Astrocyte (in vitro differentiated cells and primary cell): ENCODE measurements around the gene PMAIP1. TPM values are rescaled to one million over a fixed set of nuclear protein-coding genes. Genes with fewer than 3 reads are reported as not detected.
"Not testable (repeated sequence)": the region's sequence is repeated elsewhere in the genome, so short reads cannot be mapped to it uniquely, and the experiment has no call there.

Source experiments
- DNase-seq: peaks from one replicate; pipeline ENCODE4 v3.0.0-alpha.2; 2010; ENCODE audit warnings: low read depth
- FAIRE-seq: peaks from 2 replicates; lab custom pipeline; 2011; peaks lifted over from hg19 to GRCh38; lab: Jason Lieb, UNC
- H2AFZ ChIP-seq: 2 replicates; pipeline ENCODE4 v1.6.0; 2012; ENCODE audit warnings: low read depth, low read length, inconsistent platforms
- H3K27ac ChIP-seq: 2 replicates; pipeline ENCODE4 v1.5.1; 2011; ENCODE audit warnings: low read depth, low read length, inconsistent platforms
- H3K27me3 ChIP-seq: 2 replicates; pipeline ENCODE4 v1.6.0; 2011; ENCODE audit warnings: low read length, inconsistent platforms; ENCODE audit not compliant: insufficient read depth
- H3K36me3 ChIP-seq: 2 replicates; pipeline ENCODE4 v1.5.1; 2011; ENCODE audit warnings: low read length, inconsistent platforms; ENCODE audit not compliant: insufficient read depth
- H3K4me1 ChIP-seq: 2 replicates; pipeline ENCODE4 v1.5.1; 2011; ENCODE audit warnings: low read length, inconsistent platforms; ENCODE audit not compliant: insufficient read depth
- H3K4me2 ChIP-seq: 2 replicates; pipeline ENCODE4 v1.6.0; 2012; ENCODE audit warnings: low read length, inconsistent platforms
- H3K4me3 ChIP-seq: 2 replicates; pipeline ENCODE4 v1.5.1; 2011; ENCODE audit warnings: low read depth, mild to moderate bottlenecking, low read length, inconsistent platforms; ENCODE audit not compliant: insufficient read depth
- H3K79me2 ChIP-seq: 2 replicates; pipeline ENCODE4 v1.6.0; 2012; ENCODE audit warnings: mild to moderate bottlenecking, low read length, inconsistent platforms; ENCODE audit not compliant: insufficient read depth
- H3K9ac ChIP-seq: 2 replicates; pipeline ENCODE4 v1.6.0; 2012; ENCODE audit warnings: mild to moderate bottlenecking, low read length, inconsistent platforms
- H3K9me3 ChIP-seq: 2 replicates; pipeline ENCODE4 v1.5.1; 2012; ENCODE audit warnings: low read depth, mild to moderate bottlenecking, low read length, inconsistent platforms; ENCODE audit not compliant: insufficient read depth
- H4K20me1 ChIP-seq: 2 replicates; pipeline ENCODE4 v1.6.0; 2012; ENCODE audit warnings: low read length, inconsistent platforms; ENCODE audit not compliant: insufficient read depth
- H3K27ac Mint-ChIP-seq: one replicate; pipeline ENCODE4 v1.8.0; 2021; ENCODE audit warnings: mild to moderate bottlenecking, mixed read lengths; ENCODE audit not compliant: unreplicated experiment
- H3K27me3 Mint-ChIP-seq: one replicate; pipeline ENCODE4 v1.8.0; 2021; ENCODE audit warnings: low read depth, mixed read lengths; ENCODE audit not compliant: unreplicated experiment
- H3K36me3 Mint-ChIP-seq: one replicate; pipeline ENCODE4 v1.8.0; 2021; ENCODE audit warnings: low read depth, mixed read lengths; ENCODE audit not compliant: unreplicated experiment
- H3K4me1 Mint-ChIP-seq: one replicate; pipeline ENCODE4 v1.8.0; 2021; ENCODE audit warnings: low read depth, mixed read lengths; ENCODE audit not compliant: unreplicated experiment
- H3K4me3 Mint-ChIP-seq: one replicate; pipeline ENCODE4 v1.8.0; 2021; ENCODE audit warnings: mild to moderate bottlenecking, moderate library complexity, mixed read lengths; ENCODE audit not compliant: unreplicated experiment
- H3K9me3 Mint-ChIP-seq: one replicate; pipeline ENCODE4 v1.8.0; 2021; ENCODE audit warnings: mild to moderate bottlenecking, mixed read lengths; ENCODE audit not compliant: unreplicated experiment
- CTCF ChIP-seq: IDR thresholded peaks from 2 replicates; pipeline ENCODE4 v1.5.1; 2011; ENCODE audit warnings: low read depth, mild to moderate bottlenecking, inconsistent platforms, low read length, moderate library complexity; ENCODE audit not compliant: insufficient read depth
- EZH2 ChIP-seq: IDR thresholded peaks from 2 replicates; pipeline ENCODE4 v1.6.1; 2012; ENCODE audit warnings: mild to moderate bottlenecking, low read length, inconsistent platforms; ENCODE audit not compliant: insufficient read depth
- total RNA-seq: library from RNA; stranded (reverse); gene quantifications from 2 replicates; pipeline ENCODE4 v1.2.1, GENCODE V29; 2021

PMAIP1 gene
- total RNA-seq, 1 donor from 2014 or later = 98.1 TPM

- Histone ChIP-seq H3K79me2 (no peaks in the 10 kb centered on the region), H3K9me3 (no peaks in the 10 kb centered on the region), H2AFZ (no peak overlapping the region), H3K4me2 (no peak overlapping the region), H3K27me3 (no peaks in the 10 kb centered on the region), H3K4me3 (no peak overlapping the region), H3K4me1 (no peaks in the 10 kb centered on the region), H3K36me3 (no peaks in the 10 kb centered on the region), H4K20me1 (no peaks in the 10 kb centered on the region), H3K9ac (no peak overlapping the region), H3K27ac (no peak overlapping the region)
- H3K27me3 Mint-ChIP-seq = peaks cover 4% of the 10 kb centered on the region
- DNase-seq = no peak
- TF ChIP-seq CTCF = no peak
- no peak for TF ChIP-seq EZH2
- no peak overlapping the region for H3K4me3 Mint-ChIP-seq
- no peak for FAIRE-seq
- H3K4me1 Mint-ChIP-seq = no peaks in the 10 kb centered on the region
- no peak overlapping the region for H3K27ac Mint-ChIP-seq
- no peaks in the 10 kb centered on the region for H3K9me3 Mint-ChIP-seq
- H3K36me3 Mint-ChIP-seq = no peaks in the 10 kb centered on the region
Observed at GRCh38 chr18:59852548-59852947, 47.2 kb upstream of the PMAIP1 start.

- TF ChIP-seq CTCF = no peak
- TF ChIP-seq EZH2 = no peak
- no peak for FAIRE-seq
- no peak overlapping the region for H2AFZ ChIP-seq
Observed at GRCh38 chr18:59853380-59853779, 46.4 kb upstream of the PMAIP1 start.

DNA sequence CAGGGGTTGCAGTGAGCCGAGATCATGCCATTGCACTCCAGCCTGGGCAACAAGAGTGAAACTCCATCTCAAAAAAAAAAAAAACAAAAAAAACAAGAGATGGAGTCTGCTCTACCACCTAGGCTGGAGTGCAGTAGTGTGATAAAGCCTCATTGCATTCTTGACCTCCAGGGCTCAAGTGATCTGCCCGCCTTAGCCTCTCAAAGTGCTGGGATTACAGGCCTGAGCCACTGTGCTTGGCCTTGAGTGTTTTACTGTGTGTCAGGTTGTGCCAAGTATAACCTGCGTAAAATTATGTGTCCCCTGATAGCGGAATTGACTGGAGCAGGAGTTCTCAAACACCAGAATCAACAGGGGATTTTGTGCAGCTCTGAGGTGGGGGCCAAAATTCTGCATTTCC lies 45.8 kb upstream of the PMAIP1 start:
- not testable (repeated sequence) for H2AFZ ChIP-seq, H3K79me2 ChIP-seq, H3K4me2 ChIP-seq, H3K36me3 ChIP-seq, H3K4me3 ChIP-seq, H4K20me1 ChIP-seq, H3K36me3 Mint-ChIP-seq, H3K9ac ChIP-seq, H3K27ac ChIP-seq, FAIRE-seq, H3K4me3 Mint-ChIP-seq, H3K9me3 Mint-ChIP-seq, H3K27me3 Mint-ChIP-seq, H3K9me3 ChIP-seq, H3K27me3 ChIP-seq, DNase-seq, H3K4me1 Mint-ChIP-seq, H3K27ac Mint-ChIP-seq, H3K4me1 ChIP-seq

More at GRCh38 chr18:59853380-59853779, 46.4 kb upstream of the PMAIP1 start:
- H3K27ac Mint-ChIP-seq = no peak overlapping the region
- H3K9me3 Mint-ChIP-seq = no peaks in the 10 kb centered on the region
- no peaks in the 10 kb centered on the region for H3K36me3 Mint-ChIP-seq
- Histone ChIP-seq H3K9ac (no peak overlapping the region), H3K9me3 (no peaks in the 10 kb centered on the region), H3K4me3 (no peak overlapping the region), H3K27ac (no peak overlapping the region), H3K4me2 (no peak overlapping the region), H3K27me3 (no peaks in the 10 kb centered on the region), H3K4me1 (no peaks in the 10 kb centered on the region), H3K79me2 (no peaks in the 10 kb centered on the region), H3K36me3 (no peaks in the 10 kb centered on the region), H4K20me1 (no peaks in the 10 kb centered on the region)
- no peak for DNase-seq
- peaks cover 4% of the 10 kb centered on the region for H3K27me3 Mint-ChIP-seq
- no peaks in the 10 kb centered on the region for H3K4me1 Mint-ChIP-seq
- H3K4me3 Mint-ChIP-seq = no peak overlapping the region
